GM23338 (cell line): ENCODE results near the gene GFRAL. TPM values are rescaled to one million over a fixed set of nuclear protein-coding genes. Genes with fewer than 3 reads are reported as not detected.

ENCODE experiments used
- ATAC-seq: fragments of 200-7000 bp; cut with Tn5 transposase; 3 replicates; pipeline ENCODE4 v1.9.1; 2020
- DNase-seq: peaks from one replicate; pipeline ENCODE4 v3.0.0-alpha.2; 2015; ENCODE audit warnings: low spot score
- H2AFZ ChIP-seq: fragments of 200-600 bp; sonication (generic); 2 replicates; pipeline ENCODE4 v1.8.0; 2016; ENCODE audit warnings: antibody characterized with exemption, mild to moderate bottlenecking, moderate library complexity
- H3F3A ChIP-seq: fragments of 200-600 bp; sonication (generic); replicated peaks from 2 replicates; pipeline ENCODE4 v1.8.0; 2017; ENCODE audit warnings: antibody characterized with exemption, mixed run types, low read depth
- H3K27ac ChIP-seq: fragments of 200-600 bp; sonication (generic); 2 replicates; pipeline ENCODE4 v1.6.1; 2016; ENCODE audit warnings: low read depth
- H3K27me3 ChIP-seq: fragments of 200-600 bp; sonication (generic); 2 replicates; pipeline ENCODE4 v1.8.0; 2016; ENCODE audit warnings: mild to moderate bottlenecking, mixed run types, moderate library complexity; ENCODE audit not compliant: insufficient read depth
- H3K36me3 ChIP-seq: fragments of 200-600 bp; sonication (generic); 2 replicates; pipeline ENCODE4 v1.8.0; 2016; ENCODE audit warnings: mild to moderate bottlenecking; ENCODE audit not compliant: insufficient read depth
- H3K4me1 ChIP-seq: fragments of 200-600 bp; sonication (generic); 2 replicates; pipeline ENCODE4 v1.8.0; 2016; ENCODE audit warnings: mild to moderate bottlenecking, moderate library complexity; ENCODE audit not compliant: insufficient read depth
- H3K4me2 ChIP-seq: fragments of 200-600 bp; sonication (generic); 2 replicates; pipeline ENCODE4 v1.7.1; 2017; ENCODE audit warnings: mixed run types
- H3K4me3 ChIP-seq: fragments of 200-600 bp; sonication (generic); 2 replicates; pipeline ENCODE4 v1.6.1; 2016; ENCODE audit warnings: mixed run types
- H3K79me2 ChIP-seq: fragments of 200-600 bp; sonication (generic); replicated peaks from 2 replicates; pipeline ENCODE4 v1.8.0; 2017; ENCODE audit warnings: mild to moderate bottlenecking; ENCODE audit not compliant: insufficient read depth
- H3K9me2 ChIP-seq: fragments of 200-600 bp; sonication (generic); 2 replicates; pipeline ENCODE4 v1.8.0; 2017; ENCODE audit not compliant: insufficient read depth
- H4K20me1 ChIP-seq: fragments of 200-600 bp; sonication (generic); replicated peaks from 2 replicates; pipeline ENCODE4 v1.8.0; 2017; ENCODE audit warnings: mild to moderate bottlenecking; ENCODE audit not compliant: insufficient read depth
- H3K27ac Mint-ChIP-seq: 2 replicates; pipeline ENCODE4 v1.8.0; 2020; ENCODE audit warnings: inconsistent platforms, mild to moderate bottlenecking, moderate library complexity, mixed read lengths
- H3K27me3 Mint-ChIP-seq: 3 replicates; pipeline ENCODE4 v1.8.0; 2022; ENCODE audit warnings: low read depth, mild to moderate bottlenecking, moderate library complexity, mixed read lengths, inconsistent platforms; ENCODE audit not compliant: insufficient read depth, poor library complexity
- H3K36me3 Mint-ChIP-seq: 3 replicates; pipeline ENCODE4 v1.8.0; 2021; ENCODE audit warnings: low read depth, mild to moderate bottlenecking, inconsistent platforms, moderate library complexity, mixed read lengths
- H3K4me1 Mint-ChIP-seq: 3 replicates; pipeline ENCODE4 v1.8.0; 2020; ENCODE audit warnings: mild to moderate bottlenecking, inconsistent platforms, mixed read lengths
- H3K4me3 Mint-ChIP-seq: 3 replicates; pipeline ENCODE4 v1.8.0; 2021; ENCODE audit warnings: moderate library complexity, mild to moderate bottlenecking, inconsistent platforms, mixed read lengths
- H3K9me3 Mint-ChIP-seq: 3 replicates; pipeline ENCODE4 v1.8.0; 2020; ENCODE audit warnings: moderate library complexity, mild to moderate bottlenecking, inconsistent platforms, mixed read lengths
- CREB1 ChIP-seq: fragments of 250-450 bp; sonication (Bioruptor Pico); IDR thresholded peaks from 2 replicates; pipeline ENCODE4 v1.5.0; 2020; ENCODE audit warnings: low read depth, mild to moderate bottlenecking, moderate library complexity
- EZH2 ChIP-seq: fragments of 200-600 bp; sonication (generic); IDR thresholded peaks from one replicate; pipeline ENCODE4 v1.8.0; 2017; ENCODE audit warnings: antibody characterized with exemption, mild to moderate bottlenecking, low read depth; ENCODE audit not compliant: unreplicated experiment
- EZH2phosphoT487 ChIP-seq: fragments of 200-600 bp; sonication (generic); IDR thresholded peaks from one replicate; pipeline ENCODE4 v1.8.1; 2018; ENCODE audit warnings: antibody characterized with exemption; ENCODE audit not compliant: unreplicated experiment
- JUNB ChIP-seq: IDR thresholded peaks from one replicate; pipeline ENCODE4 v1.6.1; 2016; ENCODE audit warnings: antibody characterized with exemption; ENCODE audit not compliant: unreplicated experiment
- POLR2AphosphoS5 ChIP-seq: IDR thresholded peaks from 2 replicates; pipeline ENCODE4 v1.6.1; 2016; ENCODE audit warnings: antibody characterized with exemption, low read depth
- polyA plus RNA-seq: library from polyadenylated mRNA; unstranded; fragments of >200 nt; fragmentation: Nextera tagmentation; extraction: Ambion mirVana; gene quantifications from 2 replicates; pipeline ENCODE4 v1.2.1, GENCODE V29; 2016
- total RNA-seq: library from RNA; depleted of rRNA; stranded (reverse); fragments of >200 nt; shearing (Covaris generic); gene quantifications from 2 replicates; pipeline ENCODE4 v1.2.3, GENCODE V29; 2014
- TF ChIP-seq, protein P1 (sequence below): fragments of 250-450 bp; sonication (Bioruptor Pico); IDR thresholded peaks from 2 replicates; pipeline ENCODE4 v1.5.0; 2020; ENCODE audit warnings: mild to moderate bottlenecking, moderate library complexity
- TF ChIP-seq, protein P2 (sequence below): IDR thresholded peaks from 2 replicates; pipeline ENCODE4 v1.6.1; 2016; ENCODE audit warnings: antibody characterized with exemption

Gene GFRAL
- total and polyA plus RNA-seq, 2 experiments from 2014 or later: not detected

DNA sequence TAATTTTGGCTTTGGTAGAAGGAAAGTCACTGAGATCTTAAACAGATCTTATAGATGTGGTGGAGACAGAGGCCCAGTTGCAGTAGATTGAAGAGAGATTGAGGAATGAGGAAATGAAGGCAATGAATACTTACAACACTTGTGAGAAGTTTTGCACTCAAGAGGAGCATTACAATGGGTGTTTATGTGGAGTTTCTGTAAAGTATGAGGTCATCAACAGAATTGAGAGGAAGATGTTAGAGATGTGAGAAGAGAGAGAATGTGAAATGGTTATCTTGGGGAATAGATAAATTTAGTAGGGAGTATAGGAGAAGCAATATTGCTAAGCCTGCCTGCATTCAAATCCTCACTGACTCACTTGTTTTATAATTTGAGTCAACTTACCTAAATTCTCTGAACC lies 83.4 kb downstream of the GFRAL start:
- Mint-ChIP-seq H3K9me3 (peaks cover 8% of the 10 kb centered on the region; the same call in 2 of the 3 replicates), H3K27ac (no peak overlapping the region), H3K4me1 (peaks cover 11% of the 10 kb centered on the region), H3K27me3 (no peaks in the 10 kb centered on the region), H3K4me3 (no peak overlapping the region), H3K36me3 (no peaks in the 10 kb centered on the region)
- Histone ChIP-seq H3K27me3 (no peaks in the 10 kb centered on the region), H3F3A (no peaks in the 10 kb centered on the region), H3K79me2 (no peaks in the 10 kb centered on the region), H2AFZ (no peak overlapping the region; the same call in 1 of the 2 replicates), H3K4me1 (peaks cover 7% of the 10 kb centered on the region), H3K27ac (no peak overlapping the region), H3K4me3 (no peak overlapping the region), H4K20me1 (no peaks in the 10 kb centered on the region), H3K36me3 (no peaks in the 10 kb centered on the region), H3K9me2 (0 out of 2 replicates have a peak, but pooled peaks cover 10% of the 10 kb centered on the region), H3K4me2 (no peak overlapping the region)
- ATAC-seq: no peak
- TF ChIP-seq, protein P1, sequence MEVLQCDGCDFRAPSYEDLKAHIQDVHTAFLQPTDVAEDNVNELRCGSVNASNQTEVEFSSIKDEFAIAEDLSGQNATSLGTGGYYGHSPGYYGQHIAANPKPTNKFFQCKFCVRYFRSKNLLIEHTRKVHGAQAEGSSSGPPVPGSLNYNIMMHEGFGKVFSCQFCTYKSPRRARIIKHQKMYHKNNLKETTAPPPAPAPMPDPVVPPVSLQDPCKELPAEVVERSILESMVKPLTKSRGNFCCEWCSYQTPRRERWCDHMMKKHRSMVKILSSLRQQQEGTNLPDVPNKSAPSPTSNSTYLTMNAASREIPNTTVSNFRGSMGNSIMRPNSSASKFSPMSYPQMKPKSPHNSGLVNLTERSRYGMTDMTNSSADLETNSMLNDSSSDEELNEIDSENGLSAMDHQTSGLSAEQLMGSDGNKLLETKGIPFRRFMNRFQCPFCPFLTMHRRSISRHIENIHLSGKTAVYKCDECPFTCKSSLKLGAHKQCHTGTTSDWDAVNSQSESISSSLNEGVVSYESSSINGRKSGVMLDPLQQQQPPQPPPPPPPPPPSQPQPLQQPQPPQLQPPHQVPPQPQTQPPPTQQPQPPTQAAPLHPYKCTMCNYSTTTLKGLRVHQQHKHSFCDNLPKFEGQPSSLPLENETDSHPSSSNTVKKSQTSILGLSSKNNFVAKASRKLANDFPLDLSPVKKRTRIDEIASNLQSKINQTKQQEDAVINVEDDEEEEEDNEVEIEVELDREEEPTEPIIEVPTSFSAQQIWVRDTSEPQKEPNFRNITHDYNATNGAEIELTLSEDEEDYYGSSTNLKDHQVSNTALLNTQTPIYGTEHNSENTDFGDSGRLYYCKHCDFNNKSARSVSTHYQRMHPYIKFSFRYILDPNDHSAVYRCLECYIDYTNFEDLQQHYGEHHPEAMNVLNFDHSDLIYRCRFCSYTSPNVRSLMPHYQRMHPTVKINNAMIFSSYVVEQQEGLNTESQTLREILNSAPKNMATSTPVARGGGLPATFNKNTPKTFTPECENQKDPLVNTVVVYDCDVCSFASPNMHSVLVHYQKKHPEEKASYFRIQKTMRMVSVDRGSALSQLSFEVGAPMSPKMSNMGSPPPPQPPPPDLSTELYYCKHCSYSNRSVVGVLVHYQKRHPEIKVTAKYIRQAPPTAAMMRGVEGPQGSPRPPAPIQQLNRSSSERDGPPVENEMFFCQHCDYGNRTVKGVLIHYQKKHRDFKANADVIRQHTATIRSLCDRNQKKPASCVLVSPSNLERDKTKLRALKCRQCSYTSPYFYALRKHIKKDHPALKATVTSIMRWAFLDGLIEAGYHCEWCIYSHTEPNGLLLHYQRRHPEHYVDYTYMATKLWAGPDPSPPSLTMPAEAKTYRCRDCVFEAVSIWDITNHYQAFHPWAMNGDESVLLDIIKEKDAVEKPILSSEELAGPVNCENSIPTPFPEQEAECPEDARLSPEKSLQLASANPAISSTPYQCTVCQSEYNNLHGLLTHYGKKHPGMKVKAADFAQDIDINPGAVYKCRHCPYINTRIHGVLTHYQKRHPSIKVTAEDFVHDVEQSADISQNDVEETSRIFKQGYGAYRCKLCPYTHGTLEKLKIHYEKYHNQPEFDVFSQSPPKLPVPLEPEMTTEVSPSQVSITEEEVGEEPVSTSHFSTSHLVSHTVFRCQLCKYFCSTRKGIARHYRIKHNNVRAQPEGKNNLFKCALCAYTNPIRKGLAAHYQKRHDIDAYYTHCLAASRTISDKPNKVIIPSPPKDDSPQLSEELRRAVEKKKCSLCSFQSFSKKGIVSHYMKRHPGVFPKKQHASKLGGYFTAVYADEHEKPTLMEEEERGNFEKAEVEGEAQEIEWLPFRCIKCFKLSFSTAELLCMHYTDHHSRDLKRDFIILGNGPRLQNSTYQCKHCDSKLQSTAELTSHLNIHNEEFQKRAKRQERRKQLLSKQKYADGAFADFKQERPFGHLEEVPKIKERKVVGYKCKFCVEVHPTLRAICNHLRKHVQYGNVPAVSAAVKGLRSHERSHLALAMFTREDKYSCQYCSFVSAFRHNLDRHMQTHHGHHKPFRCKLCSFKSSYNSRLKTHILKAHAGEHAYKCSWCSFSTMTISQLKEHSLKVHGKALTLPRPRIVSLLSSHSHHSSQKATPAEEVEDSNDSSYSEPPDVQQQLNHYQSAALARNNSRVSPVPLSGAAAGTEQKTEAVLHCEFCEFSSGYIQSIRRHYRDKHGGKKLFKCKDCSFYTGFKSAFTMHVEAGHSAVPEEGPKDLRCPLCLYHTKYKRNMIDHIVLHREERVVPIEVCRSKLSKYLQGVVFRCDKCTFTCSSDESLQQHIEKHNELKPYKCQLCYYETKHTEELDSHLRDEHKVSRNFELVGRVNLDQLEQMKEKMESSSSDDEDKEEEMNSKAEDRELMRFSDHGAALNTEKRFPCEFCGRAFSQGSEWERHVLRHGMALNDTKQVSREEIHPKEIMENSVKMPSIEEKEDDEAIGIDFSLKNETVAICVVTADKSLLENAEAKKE (CRISPR knock-in tag): no peak
- no peak for TF ChIP-seq EZH2phosphoT487
- TF ChIP-seq JUNB: no peak
- TF ChIP-seq EZH2: no peak
- TF ChIP-seq, protein P2, sequence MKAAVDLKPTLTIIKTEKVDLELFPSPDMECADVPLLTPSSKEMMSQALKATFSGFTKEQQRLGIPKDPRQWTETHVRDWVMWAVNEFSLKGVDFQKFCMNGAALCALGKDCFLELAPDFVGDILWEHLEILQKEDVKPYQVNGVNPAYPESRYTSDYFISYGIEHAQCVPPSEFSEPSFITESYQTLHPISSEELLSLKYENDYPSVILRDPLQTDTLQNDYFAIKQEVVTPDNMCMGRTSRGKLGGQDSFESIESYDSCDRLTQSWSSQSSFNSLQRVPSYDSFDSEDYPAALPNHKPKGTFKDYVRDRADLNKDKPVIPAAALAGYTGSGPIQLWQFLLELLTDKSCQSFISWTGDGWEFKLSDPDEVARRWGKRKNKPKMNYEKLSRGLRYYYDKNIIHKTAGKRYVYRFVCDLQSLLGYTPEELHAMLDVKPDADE: no peak
- no peak for TF ChIP-seq CREB1 (CRISPR knock-in tag)
- no peak for TF ChIP-seq POLR2AphosphoS5
- DNase-seq: no peak
